Endometrial microvascular endothelial cells (primary cell): ENCODE data around the gene FOXP3. TPM values are rescaled to one million over a fixed set of nuclear protein-coding genes. Genes with fewer than 3 reads are reported as not detected.

Experiments used
- in situ Hi-C: cut with HindIII; loops from 2 replicates; pipeline ENCODE4 v1.10.0; 2017; ENCODE audit warnings: low sequenced_read_pairs, low pct_unique_long_range_greater_than_20kb; ENCODE audit errors: inconsistent ontology term
- total RNA-seq: library from RNA; depleted of rRNA; stranded (reverse); fragments of >200 nt; gene quantifications from one replicate; pipeline ENCODE4 v1.2.3, GENCODE V29; 2015; ENCODE audit errors: inconsistent ontology term

The FOXP3 gene
- total RNA-seq, 1 donor from 2014 or later = 0.28 TPM

DNA sequence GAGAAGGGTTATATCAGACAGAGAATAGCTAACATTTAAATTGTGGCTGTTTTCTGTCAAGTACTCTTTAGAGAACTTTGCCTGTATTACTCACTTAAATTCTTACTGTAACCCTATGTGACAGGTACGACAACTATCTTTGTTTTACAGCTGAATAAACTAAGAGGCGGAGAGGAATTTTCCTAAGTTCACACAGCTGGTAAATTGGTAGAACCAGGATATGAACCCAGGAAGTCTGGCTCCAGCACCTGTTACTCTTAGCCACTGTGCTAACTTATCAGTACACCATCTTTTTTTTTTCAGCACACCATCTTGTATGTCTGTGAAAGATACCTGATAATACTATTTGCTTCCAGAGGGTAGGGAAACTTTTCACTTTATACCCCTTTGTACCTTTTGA lies 62.5 kb downstream of the FOXP3 start:
- in situ Hi-C loops = no loop called here

Other genes with a start within 250 kb of the FOXP3 start
- gene TFE3, start 221.4 kb downstream of the FOXP3 start, total RNA-seq = 82.3 TPM
- gene CCDC120, start 205.7 kb downstream of the FOXP3 start, total RNA-seq = 1.0 TPM
- gene PRAF2, start 190.7 kb downstream of the FOXP3 start, total RNA-seq = 11.2 TPM
- gene WDR45, start 184.8 kb downstream of the FOXP3 start, total RNA-seq = 33.7 TPM
- gene GPKOW, start 141.0 kb downstream of the FOXP3 start, total RNA-seq = 29.1 TPM
- gene MAGIX, start 102.0 kb downstream of the FOXP3 start, total RNA-seq = 3.7 TPM
- gene PLP2, start 92.8 kb downstream of the FOXP3 start, total RNA-seq = 135 TPM
- gene PRICKLE3, start 78.3 kb downstream of the FOXP3 start, total RNA-seq = 23.4 TPM
- 0.09 TPM for gene SYP, start 64.5 kb downstream of the FOXP3 start, total RNA-seq
- gene CACNA1F, start 31.4 kb downstream of the FOXP3 start, total RNA-seq = not detected
- gene CCDC22, start 29.2 kb downstream of the FOXP3 start, total RNA-seq = 25.9 TPM
- 0.84 TPM for gene PPP1R3F, start 5.1 kb upstream of the FOXP3 start, total RNA-seq
- not detected for gene GAGE10, start 38.9 kb upstream of the FOXP3 start, total RNA-seq
- not detected for gene GAGE12J, start 57.3 kb upstream of the FOXP3 start, total RNA-seq
- gene GAGE13, start 66.9 kb upstream of the FOXP3 start, total RNA-seq = not detected